HepG2 (cell line): ENCODE measurements around the gene FIZ1. TPM values are rescaled to one million over a fixed set of nuclear protein-coding genes. Genes with fewer than 3 reads are reported as not detected.

ENCODE experiments used
- polyA plus RNA-seq, 8 experiments: library from polyadenylated mRNA; depleted of rRNA in 3 of 8; stranded (reverse) in 7 of 8; unstranded in 1 of 8; fragments of >200 nt; fragmentation: Illumina TruSeq in 4 of 8; extraction: Trizol in 4 of 8; gene quantifications; 2 replicates each; pipeline versions ENCODE4 v1.2.1 to v1.2.3, GENCODE V29; 2011 to 2016; ENCODE audit warnings: low read depth in 4 of 8, missing spikeins in 1 of 8, mixed read lengths in 1 of 8; ENCODE audit not compliant: insufficient read depth in 1 of 8
- total RNA-seq, 5 experiments: library from RNA; depleted of rRNA; stranded (reverse); fragments of >200 nt; fragmentation: Illumina TruSeq; extraction: Trizol; gene quantifications; 2 replicates each; pipeline ENCODE4 v1.2.3, GENCODE V29; 2016; ENCODE audit warnings: low read depth in 1 of 5

Gene FIZ1
- total and polyA plus RNA-seq, 2 of the 13 experiments (the other 11 are each of a cell fraction or from before 2014, with no cell fraction given), result 3.6 to 5.9 TPM

Other genes with a start within 250 kb of the FIZ1 start
- gene COX6B2, start 244.8 kb downstream of the FIZ1 start, total RNA-seq (2016; rRNA removed; fragmentation: Illumina TruSeq; extraction: Trizol), result not detected in 2 replicates
- gene COX6B2, start 244.8 kb downstream of the FIZ1 start, polyA plus RNA-seq (2011; rRNA removed), result 0.16 and 0.21 TPM in 2 replicates
- not detected in 2 replicates for gene GARIN5B, start 236.3 kb downstream of the FIZ1 start, total RNA-seq (2016; rRNA removed; fragmentation: Illumina TruSeq; extraction: Trizol)
- gene GARIN5B, start 236.3 kb downstream of the FIZ1 start, polyA plus RNA-seq (2011; rRNA removed), result 0.03 TPM in 1 of 2 replicates, not detected in the other
- gene IL11, start 229.1 kb downstream of the FIZ1 start, total RNA-seq (2016; rRNA removed; fragmentation: Illumina TruSeq; extraction: Trizol), result 2.9 and 3.0 TPM in 2 replicates
- 2.5 and 4.5 TPM in 2 replicates for gene IL11, start 229.1 kb downstream of the FIZ1 start, polyA plus RNA-seq (2011; rRNA removed)
- gene TMEM190, start 222.7 kb downstream of the FIZ1 start, total RNA-seq (2016; rRNA removed; fragmentation: Illumina TruSeq; extraction: Trizol), result 0.35 TPM in 1 of 2 replicates, not detected in the other
- gene TMEM190, start 222.7 kb downstream of the FIZ1 start, polyA plus RNA-seq (2011; rRNA removed), result 0.83 and 1.6 TPM in 2 replicates
- gene TMEM238, start 215.2 kb downstream of the FIZ1 start, total RNA-seq (2016; rRNA removed; fragmentation: Illumina TruSeq; extraction: Trizol), result not detected in 2 replicates
- gene TMEM238, start 215.2 kb downstream of the FIZ1 start, polyA plus RNA-seq (2011; rRNA removed), result not detected in 2 replicates
- gene RPL28, start 213.6 kb downstream of the FIZ1 start, total RNA-seq (2016; rRNA removed; fragmentation: Illumina TruSeq; extraction: Trizol), result 105 and 149 TPM in 2 replicates
- gene RPL28, start 213.6 kb downstream of the FIZ1 start, polyA plus RNA-seq (2011; rRNA removed), result 420 and 501 TPM in 2 replicates
- 29.5 and 39.3 TPM in 2 replicates for gene UBE2S, start 191.7 kb downstream of the FIZ1 start, total RNA-seq (2016; rRNA removed; fragmentation: Illumina TruSeq; extraction: Trizol)
- gene UBE2S, start 191.7 kb downstream of the FIZ1 start, polyA plus RNA-seq (2011; rRNA removed), result 26.6 and 32.2 TPM in 2 replicates
- gene SHISA7, start 156.2 kb downstream of the FIZ1 start, total RNA-seq (2016; rRNA removed; fragmentation: Illumina TruSeq; extraction: Trizol), result not detected in 2 replicates
- not detected in 2 replicates for gene SHISA7, start 156.2 kb downstream of the FIZ1 start, polyA plus RNA-seq (2011; rRNA removed)
- gene ISOC2, start 137.9 kb downstream of the FIZ1 start, total RNA-seq (2016; rRNA removed; fragmentation: Illumina TruSeq; extraction: Trizol), result 105 and 106 TPM in 2 replicates
- 76.8 and 91.2 TPM in 2 replicates for gene ISOC2, start 137.9 kb downstream of the FIZ1 start, polyA plus RNA-seq (2011; rRNA removed)
- gene C19orf85, start 134.8 kb downstream of the FIZ1 start, total RNA-seq (2016; rRNA removed; fragmentation: Illumina TruSeq; extraction: Trizol), result not detected in 2 replicates
- not detected in 2 replicates for gene C19orf85, start 134.8 kb downstream of the FIZ1 start, polyA plus RNA-seq (2011; rRNA removed)
- gene ZNF628, start 122.9 kb downstream of the FIZ1 start, total RNA-seq (2016; rRNA removed; fragmentation: Illumina TruSeq; extraction: Trizol), result 1.00 and 1.2 TPM in 2 replicates
- gene ZNF628, start 122.9 kb downstream of the FIZ1 start, polyA plus RNA-seq (2011; rRNA removed), result 0.48 and 0.54 TPM in 2 replicates
- 14.7 and 22.3 TPM in 2 replicates for gene NAT14, start 114.3 kb downstream of the FIZ1 start, total RNA-seq (2016; rRNA removed; fragmentation: Illumina TruSeq; extraction: Trizol)
- 20.7 and 24.7 TPM in 2 replicates for gene NAT14, start 114.3 kb downstream of the FIZ1 start, polyA plus RNA-seq (2011; rRNA removed)
- gene SSC5D, start 111.1 kb downstream of the FIZ1 start, total RNA-seq (2016; rRNA removed; fragmentation: Illumina TruSeq; extraction: Trizol), result not detected in 2 replicates
- 0.03 TPM in 1 of 2 replicates, not detected in the other for gene SSC5D, start 111.1 kb downstream of the FIZ1 start, polyA plus RNA-seq (2011; rRNA removed)
- 0.24 and 0.45 TPM in 2 replicates for gene SBK2, start 62.4 kb downstream of the FIZ1 start, total RNA-seq (2016; rRNA removed; fragmentation: Illumina TruSeq; extraction: Trizol)
- 0.14 TPM in 1 of 2 replicates, not detected in the other for gene SBK2, start 62.4 kb downstream of the FIZ1 start, polyA plus RNA-seq (2011; rRNA removed)
- 0.46 and 0.66 TPM in 2 replicates for gene SBK3, start 54.0 kb downstream of the FIZ1 start, total RNA-seq (2016; rRNA removed; fragmentation: Illumina TruSeq; extraction: Trizol)
- gene SBK3, start 54.0 kb downstream of the FIZ1 start, polyA plus RNA-seq (2011; rRNA removed), result 0.77 and 1.5 TPM in 2 replicates
- 1.7 and 2.9 TPM in 2 replicates for gene ZNF579, start 18.7 kb downstream of the FIZ1 start, total RNA-seq (2016; rRNA removed; fragmentation: Illumina TruSeq; extraction: Trizol)
- gene ZNF579, start 18.7 kb downstream of the FIZ1 start, polyA plus RNA-seq (2011; rRNA removed), result 2.1 and 2.2 TPM in 2 replicates
- gene ZNF524, start 771 bp upstream of the FIZ1 start, total RNA-seq (2016; rRNA removed; fragmentation: Illumina TruSeq; extraction: Trizol), result 1.6 and 4.6 TPM in 2 replicates
- gene ZNF524, start 771 bp upstream of the FIZ1 start, polyA plus RNA-seq (2011; rRNA removed), result 3.2 and 5.0 TPM in 2 replicates
- 0.93 and 1.0 TPM in 2 replicates for gene ZNF865, start 6.1 kb upstream of the FIZ1 start, total RNA-seq (2016; rRNA removed; fragmentation: Illumina TruSeq; extraction: Trizol)
- 1.0 and 1.5 TPM in 2 replicates for gene ZNF865, start 6.1 kb upstream of the FIZ1 start, polyA plus RNA-seq (2011; rRNA removed)
- 4.0 and 4.2 TPM in 2 replicates for gene ZNF784, start 25.0 kb upstream of the FIZ1 start, total RNA-seq (2016; rRNA removed; fragmentation: Illumina TruSeq; extraction: Trizol)
- 4.1 and 5.1 TPM in 2 replicates for gene ZNF784, start 25.0 kb upstream of the FIZ1 start, polyA plus RNA-seq (2011; rRNA removed)
- gene ZNF580, start 41.5 kb upstream of the FIZ1 start, total RNA-seq (2016; rRNA removed; fragmentation: Illumina TruSeq; extraction: Trizol), result 3.0 and 4.4 TPM in 2 replicates
- 6.0 and 7.0 TPM in 2 replicates for gene ZNF580, start 41.5 kb upstream of the FIZ1 start, polyA plus RNA-seq (2011; rRNA removed)
- 18.4 and 19.6 TPM in 2 replicates for gene ZNF581, start 44.1 kb upstream of the FIZ1 start, total RNA-seq (2016; rRNA removed; fragmentation: Illumina TruSeq; extraction: Trizol)
- gene ZNF581, start 44.1 kb upstream of the FIZ1 start, polyA plus RNA-seq (2011; rRNA removed), result 49.5 and 52.6 TPM in 2 replicates
- gene CCDC106, start 48.7 kb upstream of the FIZ1 start, total RNA-seq (2016; rRNA removed; fragmentation: Illumina TruSeq; extraction: Trizol), result 7.0 and 8.8 TPM in 2 replicates
- 4.7 and 6.2 TPM in 2 replicates for gene CCDC106, start 48.7 kb upstream of the FIZ1 start, polyA plus RNA-seq (2011; rRNA removed)
- gene U2AF2, start 55.5 kb upstream of the FIZ1 start, total RNA-seq (2016; rRNA removed; fragmentation: Illumina TruSeq; extraction: Trizol), result 124 and 127 TPM in 2 replicates
- 84.3 and 116 TPM in 2 replicates for gene U2AF2, start 55.5 kb upstream of the FIZ1 start, polyA plus RNA-seq (2011; rRNA removed)
- 28.9 and 32.6 TPM in 2 replicates for gene EPN1, start 75.7 kb upstream of the FIZ1 start, total RNA-seq (2016; rRNA removed; fragmentation: Illumina TruSeq; extraction: Trizol)
- gene EPN1, start 75.7 kb upstream of the FIZ1 start, polyA plus RNA-seq (2011; rRNA removed), result 31.7 and 43.7 TPM in 2 replicates
- gene NLRP9, start 138.9 kb upstream of the FIZ1 start, total RNA-seq (2016; rRNA removed; fragmentation: Illumina TruSeq; extraction: Trizol), result not detected in 2 replicates
- gene NLRP9, start 138.9 kb upstream of the FIZ1 start, polyA plus RNA-seq (2011; rRNA removed), result not detected in 2 replicates
- not detected in 2 replicates for gene RFPL4A, start 159.6 kb upstream of the FIZ1 start, total RNA-seq (2016; rRNA removed; fragmentation: Illumina TruSeq; extraction: Trizol)
- gene RFPL4A, start 159.6 kb upstream of the FIZ1 start, polyA plus RNA-seq (2011; rRNA removed), result 0.13 TPM in 1 of 2 replicates, not detected in the other
- not detected in 2 replicates for gene RFPL4AL1, start 169.6 kb upstream of the FIZ1 start, total RNA-seq (2016; rRNA removed; fragmentation: Illumina TruSeq; extraction: Trizol)
- not detected in 2 replicates for gene RFPL4AL1, start 169.6 kb upstream of the FIZ1 start, polyA plus RNA-seq (2011; rRNA removed)
- gene NLRP11, start 232.5 kb upstream of the FIZ1 start, total RNA-seq (2016; rRNA removed; fragmentation: Illumina TruSeq; extraction: Trizol), result 0.02 TPM in 1 of 2 replicates, not detected in the other
- 0.01 TPM in 1 of 2 replicates, not detected in the other for gene NLRP11, start 232.5 kb upstream of the FIZ1 start, polyA plus RNA-seq (2011; rRNA removed)
- not detected in 2 replicates for gene NLRP4, start 237.0 kb upstream of the FIZ1 start, total RNA-seq (2016; rRNA removed; fragmentation: Illumina TruSeq; extraction: Trizol)
- not detected in 2 replicates for gene NLRP4, start 237.0 kb upstream of the FIZ1 start, polyA plus RNA-seq (2011; rRNA removed)